ENCODE measurements around the gene LILRB1. TPM values are rescaled to one million over a fixed set of nuclear protein-coding genes. Genes with fewer than 3 reads are reported as not detected.

LILRB1 gene
- polyA plus RNA-seq, 3 donors, result 27.2 to 317 (median 60.6) TPM

- no CpG with 5 or more reads among the region's 7 CpGs for WGBS (ENCODE audit: insufficient coverage)
- peaks cover 17 to 29% of the 10 kb centered on the region in 2 donors for H3K27me3 ChIP-seq (ENCODE audit: control insufficient read depth in 2 of 2, insufficient read depth in 2 of 2, low read length in 2 of 2)
- H3K4me3 Mint-ChIP-seq, result peak overlapping the region in 1 of 2 donors; percentile 85
- H3K36me3 Mint-ChIP-seq, result no peaks in the 10 kb centered on the region
- peak overlapping the region in 3 of 7 donors; percentile 6 to 65 (median 23) for H3K27ac Mint-ChIP-seq
- no peak overlapping the region for H3K4me3 ChIP-seq (replicated peaks in 1 of 3; ENCODE audit: low read depth in 2 of 3, low read length in 3 of 3)
- peaks cover 28 to 42% (median 35%) of the 10 kb centered on the region in 3 donors for H3K27me3 Mint-ChIP-seq (ENCODE audit: low read depth in 3 of 3)
- no peaks in the 10 kb centered on the region for H3K36me3 ChIP-seq (replicated peaks in 1 of 2; ENCODE audit: control insufficient read depth in 1 of 2, insufficient read depth in 2 of 2, low read length in 2 of 2)
- no peak overlapping the region for H3K9ac ChIP-seq (ENCODE audit: insufficient read depth, low read length, poor library complexity, severe bottlenecking)
- peak; percentile 60 to 83 (median 68) for DNase-seq
- H3K4me1 ChIP-seq (ENCODE audit: control insufficient read depth in 1 of 2, insufficient read depth in 2 of 2, low read length in 2 of 2), result peaks cover 16 to 26% of the 10 kb centered on the region in 2 donors
- H2AFZ ChIP-seq (ENCODE audit: insufficient read depth, low read depth, low read length, poor library complexity, severe bottlenecking), result no peak overlapping the region
- no peaks in the 10 kb centered on the region for H3K9me3 Mint-ChIP-seq
- H3K9me3 ChIP-seq (replicated peaks in 1 of 2; ENCODE audit: control insufficient read depth in 1 of 2, insufficient read depth in 1 of 2, low read length in 2 of 2), result no peaks in the 10 kb centered on the region
- no peaks in the 10 kb centered on the region for H4K20me1 ChIP-seq (ENCODE audit: insufficient read depth, low read length)
- TF ChIP-seq CTCF (IDR thresholded peaks at IDR 0.05), result no peak
- H3K4me1 Mint-ChIP-seq, result peaks cover 21% of the 10 kb centered on the region
- H3K27ac ChIP-seq (ENCODE audit: low read depth in 1 of 2, low read length in 2 of 2), result no peak overlapping the region
- no peaks in the 10 kb centered on the region for H3K79me2 ChIP-seq (ENCODE audit: insufficient read depth, low read length)
- intact Hi-C loops (cut with micrococcal nuclease), result no loop called here
- peak overlapping the region; percentile 6 for H3K4me2 ChIP-seq (replicated peaks; ENCODE audit: extremely low read depth, low read length, poor library complexity, severe bottlenecking)
These were observed 52.1 kb downstream of the LILRB1 start for GRCh38 chr19:54682306-54682856.

- Histone ChIP-seq H3K79me2 (ENCODE audit: insufficient read depth, low read length) (no peaks in the 10 kb centered on the region), H2AFZ (ENCODE audit: insufficient read depth, low read depth, low read length, poor library complexity, severe bottlenecking) (no peak overlapping the region), H3K4me3 (replicated peaks in 1 of 3; ENCODE audit: low read depth in 2 of 3, low read length in 3 of 3) (no peak overlapping the region), H3K9ac (ENCODE audit: insufficient read depth, low read length, poor library complexity, severe bottlenecking) (no peak overlapping the region), H3K9me3 (replicated peaks in 1 of 2; ENCODE audit: control insufficient read depth in 1 of 2, insufficient read depth in 1 of 2, low read length in 2 of 2) (no peaks in the 10 kb centered on the region), H4K20me1 (ENCODE audit: insufficient read depth, low read length) (no peaks in the 10 kb centered on the region), H3K4me1 (ENCODE audit: control insufficient read depth in 1 of 2, insufficient read depth in 2 of 2, low read length in 2 of 2) (peaks cover 12 to 21% of the 10 kb centered on the region in 2 donors), H3K27ac (ENCODE audit: low read depth in 1 of 2, low read length in 2 of 2) (no peak overlapping the region), H3K4me2 (replicated peaks; ENCODE audit: extremely low read depth, low read length, poor library complexity, severe bottlenecking) (no peak overlapping the region), H3K36me3 (replicated peaks in 1 of 2; ENCODE audit: control insufficient read depth in 1 of 2, insufficient read depth in 2 of 2, low read length in 2 of 2) (no peaks in the 10 kb centered on the region), H3K27me3 (ENCODE audit: control insufficient read depth in 2 of 2, insufficient read depth in 2 of 2, low read length in 2 of 2) (peaks cover 18 to 25% of the 10 kb centered on the region in 2 donors)
- peak; percentile 33 to 46 (median 45) for DNase-seq
- H3K27me3 Mint-ChIP-seq (ENCODE audit: low read depth in 3 of 3), result peaks cover 23 to 39% (median 24%) of the 10 kb centered on the region in 3 donors
- no peak overlapping the region for H3K4me3 Mint-ChIP-seq
- no peak overlapping the region for H3K27ac Mint-ChIP-seq
- H3K36me3 Mint-ChIP-seq, result no peaks in the 10 kb centered on the region
- no peak for TF ChIP-seq CTCF (IDR thresholded peaks at IDR 0.05)
- intact Hi-C loops (cut with micrococcal nuclease), result no loop called here
- peaks cover 15% of the 10 kb centered on the region for H3K4me1 Mint-ChIP-seq
- WGBS (ENCODE audit: insufficient coverage), result 0% methylated on average over 1 of the region's 3 CpGs
- H3K9me3 Mint-ChIP-seq, result no peaks in the 10 kb centered on the region
These were observed 54.2 kb downstream of the LILRB1 start for GRCh38 chr19:54684527-54684926.

Small RNAs within 50 kb of the gene (small RNA-seq; reads per million reads assigned to genes)
- gene AC245036.3 (ENCODE audit: insufficient read length, low read depth) (not detected), gene MIR8061 (ENCODE audit: insufficient read length, low read depth) (not detected)

Other genes with a start within 250 kb of the LILRB1 start
- gene TTYH1, start 215.0 kb upstream of the LILRB1 start, polyA plus RNA-seq, result not detected
- gene LENG8, start 181.3 kb upstream of the LILRB1 start, polyA plus RNA-seq, result 100 to 1,000 TPM in 1 of 3 donors, 1 to 10 TPM in 2; 3.6 to 341 (median 5.8) TPM
- 1 to 10 TPM in 1 of 3 donors, under 1 TPM in 1, not detected in 1; 0.15 to 2.0 TPM for gene LENG9, start 166.7 kb upstream of the LILRB1 start, polyA plus RNA-seq
- gene CDC42EP5, start 157.2 kb upstream of the LILRB1 start, polyA plus RNA-seq, result not detected
- gene LAIR2, start 127.7 kb upstream of the LILRB1 start, polyA plus RNA-seq, result under 1 TPM in 1 of 3 donors, not detected in 2; 0.38 TPM
- 100 to 1,000 TPM; 333 to 451 (median 377) TPM for gene LILRA2, start 56.7 kb upstream of the LILRB1 start, polyA plus RNA-seq
- 100 to 1,000 TPM in 2 of 3 donors, 10 to 100 TPM in 1; 88.5 to 151 (median 141) TPM for gene LILRA1, start 36.9 kb upstream of the LILRB1 start, polyA plus RNA-seq
- 100 to 1,000 TPM in 1 of 3 donors, 10 to 100 TPM in 2; 35.8 to 102 (median 58.0) TPM for gene LILRB4, start 32.5 kb downstream of the LILRB1 start, polyA plus RNA-seq
- gene KIR3DL3, start 94.0 kb downstream of the LILRB1 start, polyA plus RNA-seq, result not detected
- gene KIR2DL3, start 108.0 kb downstream of the LILRB1 start, polyA plus RNA-seq, result under 1 TPM in 1 of 3 donors, not detected in 2; 0.07 TPM
- not detected for gene KIR2DL1, start 139.3 kb downstream of the LILRB1 start, polyA plus RNA-seq
- gene KIR2DL4, start 173.1 kb downstream of the LILRB1 start, polyA plus RNA-seq, result under 1 TPM; 0.12 to 0.17 (median 0.14) TPM
- gene KIR3DL1, start 186.0 kb downstream of the LILRB1 start, polyA plus RNA-seq, result under 1 TPM in 1 of 3 donors, not detected in 2; 0.15 TPM
- gene KIR2DS4, start 202.2 kb downstream of the LILRB1 start, polyA plus RNA-seq, result not detected
- gene KIR3DL2, start 220.0 kb downstream of the LILRB1 start, polyA plus RNA-seq, result under 1 TPM in 2 of 3 donors, not detected in 1; 0.04 to 0.15 TPM
- 100 to 1,000 TPM; 147 to 239 (median 173) TPM for gene FCAR, start 243.8 kb downstream of the LILRB1 start, polyA plus RNA-seq

Data from CD14-positive monocyte (primary cell).